IMR-90 (cell line): ENCODE results near the gene PI4K2B. TPM values are rescaled to one million over a fixed set of nuclear protein-coding genes. Genes with fewer than 3 reads are reported as not detected.

ENCODE experiments used
- ATAC-seq: fragments of 200-7000 bp; cut with Tn5 transposase; 2 replicates; pipeline ENCODE4 v1.9.1; 2020; ENCODE audit warnings: low read depth, mild to moderate bottlenecking, moderate library complexity
- BruUV-seq: library from RNA; stranded (reverse); fragments of 400-500 nt; replicated peaks from 2 replicates; lab custom pipeline; 2021; lab: Mats Ljungman, UMichigan
- CTCF ChIA-PET: fragments of 300-600 bp; formaldehyde crosslinking; extraction: SDS; loops from one replicate; lab custom pipeline; 2021; ENCODE audit warnings: antibody characterized with exemption; lab: Yijun Ruan, JAX
- POLR2A ChIA-PET: fragments of 300-600 bp; sonication (Branson Sonifier 250); formaldehyde crosslinking; loops from one replicate; lab custom pipeline; 2022; ENCODE audit warnings: antibody characterized with exemption; ENCODE audit not compliant: unreplicated experiment; lab: Charles Lee
- DNase-seq: peaks from one replicate; pipeline ENCODE4 v3.0.0; 2013
- H2AFZ ChIP-seq: replicated peaks from 2 replicates; pipeline ENCODE3; 2013; ENCODE audit warnings: low read length, mild to moderate bottlenecking; ENCODE audit not compliant: poor library complexity
- H2AK5ac ChIP-seq: 2 replicates; pipeline ENCODE4 v1.6.1; 2013; ENCODE audit warnings: low read depth, low read length, inconsistent platforms
- H2AK9ac ChIP-seq: replicated peaks from 2 replicates; pipeline ENCODE3; 2013; ENCODE audit warnings: mild to moderate bottlenecking, low read depth, low read length, moderate library complexity; ENCODE audit not compliant: poor library complexity
- H2BK120ac ChIP-seq: 2 replicates; pipeline ENCODE4 v1.6.1; 2013; ENCODE audit warnings: low read depth, low read length, inconsistent platforms
- H2BK15ac ChIP-seq: 3 replicates; pipeline ENCODE4 v1.6.1; 2013; ENCODE audit warnings: low read depth, low read length, inconsistent platforms
- H2BK20ac ChIP-seq: 2 replicates; pipeline ENCODE4 v1.6.1; 2013; ENCODE audit warnings: low read depth, mild to moderate bottlenecking, inconsistent platforms, low read length, moderate library complexity
- H2BK5ac ChIP-seq: 2 replicates; pipeline ENCODE4 v1.6.1; 2013; ENCODE audit warnings: mild to moderate bottlenecking, low read depth, low read length, inconsistent platforms; ENCODE audit not compliant: poor library complexity, severe bottlenecking
- H3K14ac ChIP-seq: replicated peaks from 2 replicates; pipeline ENCODE4 v1.6.1; 2013; ENCODE audit warnings: low read depth, low read length, inconsistent platforms
- H3K18ac ChIP-seq: 2 replicates; pipeline ENCODE4 v1.6.1; 2013; ENCODE audit warnings: low read depth, low read length, control low read depth
- H3K23ac ChIP-seq: 2 replicates; pipeline ENCODE4 v1.6.1; 2013; ENCODE audit warnings: low read depth, low read length, inconsistent platforms
- H3K27ac ChIP-seq: 2 replicates; pipeline ENCODE4 v1.5.1; 2013; ENCODE audit warnings: mild to moderate bottlenecking, control low read depth, low read length; ENCODE audit not compliant: insufficient read depth
- H3K27me3 ChIP-seq: 2 replicates; pipeline ENCODE4 v1.6.1; 2013; ENCODE audit warnings: low read length; ENCODE audit not compliant: control insufficient read depth, insufficient read depth
- H3K36me3 ChIP-seq: 2 replicates; pipeline ENCODE4 v1.6.1; 2013; ENCODE audit warnings: low read length, mixed read lengths; ENCODE audit not compliant: control insufficient read depth, insufficient read depth
- H3K4ac ChIP-seq: 2 replicates; pipeline ENCODE4 v1.6.1; 2013; ENCODE audit warnings: low read depth, low read length, inconsistent platforms
- H3K4me1 ChIP-seq: 2 replicates; pipeline ENCODE4 v1.6.1; 2013; ENCODE audit warnings: low read length, mixed read lengths; ENCODE audit not compliant: control insufficient read depth, insufficient read depth
- H3K4me2 ChIP-seq: 2 replicates; pipeline ENCODE4 v1.6.1; 2013; ENCODE audit warnings: low read depth, mild to moderate bottlenecking, control low read depth, low read length, moderate library complexity
- H3K4me3 ChIP-seq: 2 replicates; pipeline ENCODE4 v1.5.1; 2013; ENCODE audit warnings: low read depth, mild to moderate bottlenecking, control low read depth, low read length, moderate library complexity; ENCODE audit not compliant: insufficient read depth
- H3K56ac ChIP-seq: 2 replicates; pipeline ENCODE4 v1.6.1; 2013; ENCODE audit warnings: low read length, inconsistent platforms; ENCODE audit not compliant: insufficient read depth; ENCODE audit errors: extremely low read depth
- H3K79me1 ChIP-seq, 2 experiments: 2 replicates each; pipeline ENCODE4 v1.6.1; 2013; ENCODE audit warnings: low read length in 2 of 2, inconsistent platforms in 1 of 2, low read depth in 1 of 2
- H3K9ac ChIP-seq: 2 replicates; pipeline ENCODE4 v1.6.1; 2013; ENCODE audit warnings: low read depth, low read length, control low read depth
- H3K9me1 ChIP-seq: 2 replicates; pipeline ENCODE4 v1.6.1; 2013; ENCODE audit warnings: low read length, inconsistent platforms; ENCODE audit not compliant: insufficient read depth
- H3K9me3 ChIP-seq: 2 replicates; pipeline ENCODE4 v1.6.1; 2013; ENCODE audit warnings: low read length; ENCODE audit not compliant: control insufficient read depth, insufficient read depth
- H4K20me1 ChIP-seq: 2 replicates; pipeline ENCODE4 v1.6.1; 2013; ENCODE audit warnings: low read length, inconsistent platforms; ENCODE audit not compliant: insufficient read depth
- H4K5ac ChIP-seq: 2 replicates; pipeline ENCODE4 v1.6.1; 2013; ENCODE audit warnings: mild to moderate bottlenecking, low read depth, low read length, control low read depth
- H4K8ac ChIP-seq, 2 experiments: 2 replicates each; pipeline ENCODE4 v1.6.1; 2013; ENCODE audit warnings: low read depth in 2 of 2, low read length in 2 of 2, control low read depth in 1 of 2, inconsistent platforms in 1 of 2
- H4K91ac ChIP-seq: 2 replicates; pipeline ENCODE4 v1.6.1; 2013; ENCODE audit warnings: low read depth, low read length, inconsistent platforms; ENCODE audit not compliant: insufficient read depth
- BHLHE40 ChIP-seq: fragments of 150-350 bp; IDR thresholded peaks from 2 replicates; pipeline ENCODE4 v1.6.1; 2016; ENCODE audit warnings: mild to moderate bottlenecking, low read depth, low read length
- CHD1 ChIP-seq: IDR thresholded peaks from 2 replicates; pipeline ENCODE4 v1.6.1; 2012; ENCODE audit warnings: low read depth, low read length, improper control_type of control experiment
- MAFK ChIP-seq: IDR thresholded peaks from 2 replicates; pipeline ENCODE4 v1.6.1; 2012; ENCODE audit warnings: low read depth, low read length, improper control_type of control experiment
- MAZ ChIP-seq: IDR thresholded peaks from 2 replicates; pipeline ENCODE4 v1.6.1; 2012; ENCODE audit warnings: low read depth, mild to moderate bottlenecking, low read length, improper control_type of control experiment, moderate library complexity, borderline replicate concordance
- MXI1 ChIP-seq: IDR thresholded peaks from 2 replicates; pipeline ENCODE4 v1.6.1; 2012; ENCODE audit warnings: low read depth, mild to moderate bottlenecking, low read length, moderate library complexity, borderline replicate concordance
- NFE2L2 ChIP-seq: fragments of 150-350 bp; IDR thresholded peaks from 2 replicates; pipeline ENCODE4 v1.6.1; 2016; ENCODE audit warnings: low read depth, mild to moderate bottlenecking, low read length
- POLR2A ChIP-seq: IDR thresholded peaks from 2 replicates; pipeline ENCODE4 v1.6.1; 2012; ENCODE audit warnings: mild to moderate bottlenecking, low read depth, low read length
- RAD21 ChIP-seq: IDR thresholded peaks from 2 replicates; pipeline ENCODE4 v1.6.1; 2012; ENCODE audit warnings: low read length, improper control_type of control experiment
- RFX5 ChIP-seq: IDR thresholded peaks from 2 replicates; pipeline ENCODE4 v1.8.0; 2012; ENCODE audit warnings: low read depth, mild to moderate bottlenecking, low read length, moderate library complexity
- SMC3 ChIP-seq: fragments of 150-350 bp; IDR thresholded peaks from 2 replicates; pipeline ENCODE4 v1.6.1; 2016; ENCODE audit warnings: low read depth, mild to moderate bottlenecking, antibody characterized with exemption, low read length, moderate library complexity
- WGBS, 2 experiments: methylation state at CpG; one replicate each; pipeline versions ENCODE4 v1.1.5 to v1.1.7; 2013; ENCODE audit warnings: missing lambda C conversion rate in 2 of 2; ENCODE audit not compliant: insufficient read length in 1 of 2; ENCODE audit errors: extremely low coverage in 2 of 2; 5-methylcytosine and 5-hydroxymethylcytosine counted together
- dilution Hi-C: fragments of 300-500 bp; cut with HindIII; formaldehyde crosslinking; loops from one replicate; pipeline ENCODE4 v1.14.3; 2018; ENCODE audit warnings: low sequenced_read_pairs; ENCODE audit not compliant: unreplicated experiment
- in situ Hi-C: fragments of 300-500 bp; cut with MboI; formaldehyde crosslinking; loops from 3 replicates; pipeline ENCODE4 v1.14.3; 2019; ENCODE audit warnings: low sequenced_read_pairs, inconsistent platforms, mixed read lengths
- intact Hi-C: fragments of 100-400 bp; cut with micrococcal nuclease; formaldehyde crosslinking; loops from 2 replicates; pipeline ENCODE4 v1.10.0; 2022
- polyA plus RNA-seq, 3 experiments: library from polyadenylated mRNA; depleted of rRNA; stranded (reverse); fragments of >200 nt; gene quantifications; 2 replicates each; pipeline ENCODE4 v1.2.3, GENCODE V29; 2012; ENCODE audit warnings: low replicate concordance in 1 of 3
- total RNA-seq: library from RNA; depleted of rRNA; stranded (reverse); fragments of >200 nt; gene quantifications from 2 replicates; pipeline ENCODE4 v1.2.3, GENCODE V29; 2012
- TF ChIP-seq, protein P1 (sequence below): fragments of 150-350 bp; IDR thresholded peaks from 2 replicates; pipeline ENCODE4 v1.6.1; 2016; ENCODE audit warnings: low read depth, mild to moderate bottlenecking, low read length, moderate library complexity, borderline replicate concordance

Gene PI4K2B
- total and polyA plus RNA-seq, 2 of the 4 experiments (the other 2 are of a cell fraction) = 6.5 to 7.6 TPM

DNA sequence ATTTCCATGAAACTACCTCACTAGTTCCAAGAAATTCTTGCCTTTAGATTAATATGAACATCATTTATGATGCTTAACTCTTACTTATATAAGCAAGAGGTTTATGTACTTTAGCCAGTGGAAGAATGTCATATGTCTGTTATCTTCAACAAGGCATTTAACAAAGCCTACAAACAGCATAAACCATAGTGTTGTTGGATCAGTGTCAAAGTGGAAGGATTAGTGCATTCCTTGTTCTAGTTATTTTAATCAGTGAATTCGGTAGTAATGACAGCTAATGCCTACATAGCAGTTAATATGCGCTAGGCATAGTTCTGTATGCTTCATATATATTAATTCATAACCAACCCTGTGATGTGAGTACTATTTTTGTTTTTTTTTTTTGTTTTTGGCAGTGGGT lies 3.1 kb downstream of the PI4K2B start:
- intact Hi-C loops = loop anchor here (10.0 kb wide), 1 partner anchor 128 kb away; no protein-coding TSS in a partner anchor
- H2BK15ac ChIP-seq = no peak overlapping the region
- DNase-seq = no peak
- no peak overlapping the region for H4K8ac ChIP-seq
- no peak overlapping the region for H3K23ac ChIP-seq
- ATAC-seq = no peak
- no peak overlapping the region for H2AK9ac ChIP-seq
- POLR2A ChIA-PET = no interaction called here
- H3K4me1 ChIP-seq = 0 out of 2 replicates have a peak, but pooled peaks cover 2% of the 10 kb centered on the region
- no peak overlapping the region for H4K5ac ChIP-seq
- H3K79me1 ChIP-seq = peaks cover 15 to 30% of the 10 kb centered on the region in 2 experiments
- no peak overlapping the region for H2BK20ac ChIP-seq
- BruUV-seq = no TSS peak
- H2AK5ac ChIP-seq = no peak overlapping the region
- H4K20me1 ChIP-seq = no peaks in the 10 kb centered on the region; the same call in 1 of the 2 replicates
- H3K4ac ChIP-seq = no peak overlapping the region
- no peak overlapping the region for H3K18ac ChIP-seq
- H2BK120ac ChIP-seq = no peak overlapping the region
- H3K27me3 ChIP-seq = no peaks in the 10 kb centered on the region
- no peak overlapping the region for H2AFZ ChIP-seq
- no peak overlapping the region for H2BK5ac ChIP-seq
- no peak overlapping the region for H3K4me3 ChIP-seq
- no peak overlapping the region for H3K14ac ChIP-seq
- dilution Hi-C loops = no loop called here
- no peaks in the 10 kb centered on the region for H3K36me3 ChIP-seq
- H3K4me2 ChIP-seq = no peak overlapping the region
- no peak for TF ChIP-seq MAFK
- no peak for TF ChIP-seq SMC3
- TF ChIP-seq POLR2A = no peak
- TF ChIP-seq RFX5 = no peak
- TF ChIP-seq CHD1 = no peak
- TF ChIP-seq MXI1 = no peak
- TF ChIP-seq BHLHE40 = no peak
- no peak for TF ChIP-seq MAZ
- TF ChIP-seq, protein P1, sequence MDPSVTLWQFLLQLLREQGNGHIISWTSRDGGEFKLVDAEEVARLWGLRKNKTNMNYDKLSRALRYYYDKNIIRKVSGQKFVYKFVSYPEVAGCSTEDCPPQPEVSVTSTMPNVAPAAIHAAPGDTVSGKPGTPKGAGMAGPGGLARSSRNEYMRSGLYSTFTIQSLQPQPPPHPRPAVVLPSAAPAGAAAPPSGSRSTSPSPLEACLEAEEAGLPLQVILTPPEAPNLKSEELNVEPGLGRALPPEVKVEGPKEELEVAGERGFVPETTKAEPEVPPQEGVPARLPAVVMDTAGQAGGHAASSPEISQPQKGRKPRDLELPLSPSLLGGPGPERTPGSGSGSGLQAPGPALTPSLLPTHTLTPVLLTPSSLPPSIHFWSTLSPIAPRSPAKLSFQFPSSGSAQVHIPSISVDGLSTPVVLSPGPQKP = no peak
- TF ChIP-seq NFE2L2 = no peak
- TF ChIP-seq RAD21 = no peak
- CTCF ChIA-PET = no interaction called here
- H4K91ac ChIP-seq = no peak overlapping the region
- H3K27ac ChIP-seq = no peak overlapping the region
- H3K9me3 ChIP-seq = peaks cover 4% of the 10 kb centered on the region; the same call in 1 of the 2 replicates
- no peak overlapping the region for H3K56ac ChIP-seq
- no CpG with 5 or more reads among the region's 2 CpGs for WGBS, 2 experiments
- in situ Hi-C loops = no loop called here
- H3K9ac ChIP-seq = no peak overlapping the region
- no peaks in the 10 kb centered on the region for H3K9me1 ChIP-seq
